Mesendoderm (in vitro differentiated cells): ENCODE results near the gene PRKCA.

Experiments
- DNase-seq: peaks from one replicate; pipeline ENCODE4 v3.0.0; 2013
- H2AK5ac ChIP-seq: 2 replicates; pipeline ENCODE4 v1.6.1; 2013; ENCODE audit warnings: low read length, inconsistent platforms
- H2BK120ac ChIP-seq: 2 replicates; pipeline ENCODE4 v1.6.1; 2013; ENCODE audit warnings: low read depth, mild to moderate bottlenecking, low read length, moderate library complexity, mixed read lengths
- H2BK15ac ChIP-seq: replicated peaks from 2 replicates; pipeline ENCODE4 v1.6.1; 2013; ENCODE audit warnings: low read depth, mild to moderate bottlenecking, moderate library complexity
- H2BK5ac ChIP-seq: 2 replicates; pipeline ENCODE4 v1.6.1; 2013; ENCODE audit warnings: low read length, inconsistent platforms
- H3K18ac ChIP-seq: 2 replicates; pipeline ENCODE4 v1.6.1; 2013; ENCODE audit warnings: mild to moderate bottlenecking, low read length, mixed read lengths
- H3K23ac ChIP-seq: one replicate; pipeline ENCODE4 v1.6.1; 2013; ENCODE audit warnings: low read length
- H3K27ac ChIP-seq: 2 replicates; pipeline ENCODE4 v1.5.1; 2013; ENCODE audit warnings: low read depth, mild to moderate bottlenecking, inconsistent platforms, low read length, moderate library complexity
- H3K27me3 ChIP-seq: 2 replicates; pipeline ENCODE4 v1.6.1; 2013; ENCODE audit warnings: low read length, control low read depth, mild to moderate bottlenecking, inconsistent platforms; ENCODE audit not compliant: insufficient read depth, poor library complexity
- H3K36me3 ChIP-seq: 2 replicates; pipeline ENCODE4 v1.6.1; 2013; ENCODE audit warnings: low read length, inconsistent platforms; ENCODE audit not compliant: control insufficient read depth, insufficient read depth
- H3K4ac ChIP-seq: one replicate; pipeline ENCODE4 v1.6.1; 2013; ENCODE audit warnings: low read depth, mild to moderate bottlenecking, low read length, moderate library complexity
- H3K4me1 ChIP-seq: 2 replicates; pipeline ENCODE4 v1.6.1; 2013; ENCODE audit warnings: low read depth, low read length, inconsistent platforms; ENCODE audit not compliant: control insufficient read depth
- H3K4me2 ChIP-seq: 2 replicates; pipeline ENCODE4 v1.6.1; 2013; ENCODE audit warnings: low read length
- H3K4me3 ChIP-seq: 2 replicates; pipeline ENCODE4 v1.5.1; 2013; ENCODE audit warnings: mild to moderate bottlenecking, low read length
- H3K56ac ChIP-seq: one replicate; pipeline ENCODE4 v1.6.1; 2013; ENCODE audit warnings: low read length
- H3K79me1 ChIP-seq: 2 replicates; pipeline ENCODE4 v1.6.1; 2013; ENCODE audit warnings: low read length, inconsistent platforms
- H3K79me2 ChIP-seq: 2 replicates; pipeline ENCODE4 v1.6.1; 2013; ENCODE audit warnings: mild to moderate bottlenecking, low read length; ENCODE audit not compliant: control insufficient read depth, insufficient read depth
- H3K9ac ChIP-seq: 2 replicates; pipeline ENCODE4 v1.6.1; 2013; ENCODE audit warnings: low read length, inconsistent platforms
- H4K5ac ChIP-seq: one replicate; pipeline ENCODE4 v1.6.1; 2013; ENCODE audit warnings: low read length
- H4K8ac ChIP-seq: one replicate; pipeline ENCODE4 v1.6.1; 2013; ENCODE audit warnings: low read depth, mild to moderate bottlenecking, control low read depth, low read length, moderate library complexity
- WGBS: extraction: QIAGEN DNeasy Blood & Tissue Kit; methylation state at CpG from one replicate; pipeline ENCODE4 v1.1.7; 2013; ENCODE audit warnings: low lambda C conversion rate, missing lambda C conversion rate; ENCODE audit not compliant: insufficient coverage; ENCODE audit errors: extremely low coverage; 5-methylcytosine and 5-hydroxymethylcytosine counted together

The PRKCA gene

DNA sequence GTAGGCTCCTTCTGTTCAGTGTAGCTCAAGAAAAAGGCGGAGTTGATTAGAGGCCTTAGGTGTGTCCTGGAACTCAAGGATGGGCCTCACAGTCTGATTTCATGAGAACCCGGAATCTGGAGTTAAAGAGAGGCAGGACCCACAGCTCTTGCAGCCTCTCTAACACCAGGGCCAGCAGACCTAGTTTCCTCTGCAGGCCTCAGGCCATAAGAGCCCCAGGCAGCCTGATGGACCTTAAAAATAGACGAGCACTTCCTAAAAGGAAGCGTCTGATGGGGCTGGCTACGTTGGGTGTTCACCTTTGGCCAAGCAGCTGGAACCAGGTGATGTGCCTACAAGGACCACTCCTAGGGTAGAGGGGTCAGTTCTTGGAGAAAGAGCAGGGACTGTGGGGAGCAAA is 540.1 kb downstream of the PRKCA start:
- Histone ChIP-seq H3K79me1 (no peaks in the 10 kb centered on the region), H3K18ac (no peak overlapping the region), H3K36me3 (no peaks in the 10 kb centered on the region), H3K56ac (no peak overlapping the region), H3K4me2 (no peak overlapping the region), H2BK120ac (no peak overlapping the region), H3K23ac (no peak overlapping the region), H3K27ac (no peak overlapping the region), H3K4me3 (no peak overlapping the region), H3K79me2 (no peaks in the 10 kb centered on the region), H3K4me1 (no peaks in the 10 kb centered on the region), H3K4ac (no peak overlapping the region), H3K27me3 (no peaks in the 10 kb centered on the region), H2AK5ac (no peak overlapping the region), H4K8ac (no peak overlapping the region), H4K5ac (no peak overlapping the region), H3K9ac (no peak overlapping the region), H2BK5ac (no peak overlapping the region), H2BK15ac (no peak overlapping the region)
- no CpG with 5 or more reads among the region's 5 CpGs for WGBS
- no peak for DNase-seq

GRCh38 chr17:66842959-66843358 is 540.5 kb downstream of the PRKCA start:
- no peaks in the 10 kb centered on the region for H3K4me1 ChIP-seq
- H3K23ac ChIP-seq: no peak overlapping the region
- H3K79me2 ChIP-seq: no peaks in the 10 kb centered on the region
- no peaks in the 10 kb centered on the region for H3K36me3 ChIP-seq
- H2AK5ac ChIP-seq: no peak overlapping the region
- H3K27ac ChIP-seq: no peak overlapping the region
- H3K27me3 ChIP-seq: no peaks in the 10 kb centered on the region
- no peak overlapping the region for H3K9ac ChIP-seq
- H2BK15ac ChIP-seq: no peak overlapping the region
- no peak overlapping the region for H4K5ac ChIP-seq
- H3K79me1 ChIP-seq: no peaks in the 10 kb centered on the region
- no peak overlapping the region for H3K4ac ChIP-seq
- H3K4me2 ChIP-seq: no peak overlapping the region
- H3K56ac ChIP-seq: no peak overlapping the region
- H3K4me3 ChIP-seq: no peak overlapping the region
- no peak overlapping the region for H2BK120ac ChIP-seq
- DNase-seq: no peak
- no peak overlapping the region for H4K8ac ChIP-seq
- no peak overlapping the region for H3K18ac ChIP-seq
- no CpG with 5 or more reads among the region's 3 CpGs for WGBS
- H2BK5ac ChIP-seq: no peak overlapping the region

DNA sequence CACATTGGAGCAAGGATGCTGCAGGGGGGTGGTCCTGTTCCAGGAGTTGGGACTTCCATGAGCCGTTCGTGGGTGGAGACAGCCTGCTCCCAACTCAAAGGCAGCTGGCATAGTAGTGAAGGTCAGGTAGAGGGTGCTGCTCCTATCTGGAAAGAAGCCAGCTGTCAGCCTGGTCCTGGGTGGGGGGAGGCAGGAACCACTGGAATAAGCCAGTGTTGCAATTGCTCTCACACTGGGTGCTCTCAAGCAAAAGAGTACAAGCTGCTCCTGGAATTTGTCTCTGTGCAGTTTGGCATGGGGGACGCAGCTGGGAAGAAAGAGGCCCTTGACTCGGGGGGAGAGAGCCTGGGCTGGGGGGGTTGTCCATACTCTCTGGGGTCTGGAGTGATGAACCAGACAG is 541.2 kb downstream of the PRKCA start:
- H2BK5ac ChIP-seq: no peak overlapping the region
- H4K8ac ChIP-seq: no peak overlapping the region
- DNase-seq: no peak
- H3K4ac ChIP-seq: no peak overlapping the region
- no peak overlapping the region for H4K5ac ChIP-seq
- H3K27ac ChIP-seq: no peak overlapping the region
- no peaks in the 10 kb centered on the region for H3K79me2 ChIP-seq
- no peak overlapping the region for H3K9ac ChIP-seq
- no peaks in the 10 kb centered on the region for H3K27me3 ChIP-seq
- H3K79me1 ChIP-seq: no peaks in the 10 kb centered on the region
- no peak overlapping the region for H3K18ac ChIP-seq
- no peak overlapping the region for H3K23ac ChIP-seq
- no peaks in the 10 kb centered on the region for H3K4me1 ChIP-seq
- no peak overlapping the region for H2BK120ac ChIP-seq
- no CpG with 5 or more reads among the region's 4 CpGs for WGBS
- H3K56ac ChIP-seq: no peak overlapping the region
- H2AK5ac ChIP-seq: no peak overlapping the region
- no peak overlapping the region for H2BK15ac ChIP-seq
- H3K4me3 ChIP-seq: no peak overlapping the region
- no peaks in the 10 kb centered on the region for H3K36me3 ChIP-seq
- H3K4me2 ChIP-seq: no peak overlapping the region

DNA sequence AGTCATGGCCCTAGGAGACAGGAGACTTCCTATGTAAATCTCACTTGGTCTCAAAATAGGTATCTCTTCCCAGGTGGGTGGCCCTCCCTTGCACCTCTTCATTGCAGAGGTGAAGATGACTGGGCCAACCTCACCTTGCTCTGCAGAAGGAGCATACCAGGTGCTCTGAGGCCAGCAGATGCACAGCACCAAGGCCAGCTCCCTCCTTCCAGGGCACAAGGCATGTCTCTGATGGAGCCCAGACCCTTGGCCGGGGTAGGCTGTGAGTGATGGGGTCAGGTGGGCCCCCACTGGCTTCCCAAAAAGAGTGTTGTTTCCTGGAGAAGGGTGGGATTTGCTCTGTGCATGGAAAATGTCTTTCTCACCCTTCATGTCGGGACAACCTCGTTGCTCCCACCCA is 545.3 kb downstream of the PRKCA start:
- H4K5ac ChIP-seq: no peak overlapping the region
- H3K23ac ChIP-seq: no peak overlapping the region
- H3K4me1 ChIP-seq: no peaks in the 10 kb centered on the region
- no peak overlapping the region for H2BK15ac ChIP-seq
- H3K56ac ChIP-seq: no peak overlapping the region
- no peaks in the 10 kb centered on the region for H3K36me3 ChIP-seq
- no CpG with 5 or more reads among the region's 3 CpGs for WGBS
- H3K79me1 ChIP-seq: no peaks in the 10 kb centered on the region
- no peak overlapping the region for H2AK5ac ChIP-seq
- no peak for DNase-seq
- H3K27ac ChIP-seq: no peak overlapping the region
- H3K27me3 ChIP-seq: no peaks in the 10 kb centered on the region
- H3K9ac ChIP-seq: no peak overlapping the region
- H2BK120ac ChIP-seq: no peak overlapping the region
- no peak overlapping the region for H3K4me2 ChIP-seq
- no peak overlapping the region for H2BK5ac ChIP-seq
- no peak overlapping the region for H4K8ac ChIP-seq
- no peak overlapping the region for H3K4ac ChIP-seq
- no peak overlapping the region for H3K18ac ChIP-seq
- no peaks in the 10 kb centered on the region for H3K79me2 ChIP-seq
- H3K4me3 ChIP-seq: no peak overlapping the region

DNA sequence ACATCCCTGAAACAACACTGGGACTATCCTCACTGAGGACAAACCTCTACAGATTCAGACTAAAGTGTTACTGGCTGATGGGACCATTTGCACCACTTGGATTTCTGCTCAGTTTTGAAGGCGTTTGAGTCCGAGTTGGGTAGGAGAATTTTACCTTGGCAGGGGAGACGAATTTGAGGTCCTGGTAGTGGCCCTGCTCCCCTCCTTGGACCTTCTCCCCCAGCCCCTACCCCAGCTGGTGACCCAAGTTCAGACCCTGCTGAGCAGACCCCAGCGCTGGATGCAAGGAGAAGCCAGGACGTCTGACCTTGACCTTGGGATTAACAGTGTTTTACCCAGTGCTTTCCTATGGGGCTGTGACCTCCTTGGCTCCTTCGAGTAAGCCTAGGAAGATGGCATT is 546.1 kb downstream of the PRKCA start:
- no peak overlapping the region for H4K5ac ChIP-seq
- H3K79me1 ChIP-seq: no peaks in the 10 kb centered on the region
- no peak overlapping the region for H3K4me2 ChIP-seq
- no peak overlapping the region for H3K4ac ChIP-seq
- no peak overlapping the region for H3K56ac ChIP-seq
- no peak overlapping the region for H2BK15ac ChIP-seq
- WGBS: no CpG with 5 or more reads among the region's 6 CpGs
- no peak overlapping the region for H2BK120ac ChIP-seq
- H2BK5ac ChIP-seq: no peak overlapping the region
- H3K18ac ChIP-seq: no peak overlapping the region
- H3K4me3 ChIP-seq: no peak overlapping the region
- no peaks in the 10 kb centered on the region for H3K79me2 ChIP-seq
- H2AK5ac ChIP-seq: no peak overlapping the region
- DNase-seq: no peak
- H3K4me1 ChIP-seq: no peaks in the 10 kb centered on the region
- H3K27me3 ChIP-seq: no peaks in the 10 kb centered on the region
- no peak overlapping the region for H4K8ac ChIP-seq
- no peak overlapping the region for H3K23ac ChIP-seq
- H3K27ac ChIP-seq: no peak overlapping the region
- no peak overlapping the region for H3K9ac ChIP-seq
- H3K36me3 ChIP-seq: no peaks in the 10 kb centered on the region

GRCh38 chr17:66849032-66849655 is 546.7 kb downstream of the PRKCA start:
- no CpG with 5 or more reads among the region's 14 CpGs for WGBS

More at GRCh38 chr17:66849032-66849655, 546.7 kb downstream of the PRKCA start:
- Histone ChIP-seq H3K4me3 (no peak overlapping the region), H2BK5ac (no peak overlapping the region), H3K4me2 (no peak overlapping the region), H4K5ac (no peak overlapping the region), H3K4ac (no peak overlapping the region), H3K18ac (no peak overlapping the region), H2BK120ac (no peak overlapping the region), H3K4me1 (no peaks in the 10 kb centered on the region), H3K36me3 (no peaks in the 10 kb centered on the region), H4K8ac (no peak overlapping the region), H3K27ac (no peak overlapping the region), H2BK15ac (no peak overlapping the region), H2AK5ac (no peak overlapping the region), H3K79me1 (no peaks in the 10 kb centered on the region), H3K9ac (no peak overlapping the region), H3K56ac (no peak overlapping the region), H3K79me2 (no peaks in the 10 kb centered on the region), H3K23ac (no peak overlapping the region), H3K27me3 (no peaks in the 10 kb centered on the region)
- no peak for DNase-seq
